ENCODE measurements around the gene TOMM20. TPM values are rescaled to one million over a fixed set of nuclear protein-coding genes. Genes with fewer than 3 reads are reported as not detected.
"Not testable (repeated sequence)": the region's sequence is repeated elsewhere in the genome, so short reads cannot be mapped to it uniquely, and the experiment has no call there.

TOMM20 gene
- polyA plus RNA-seq, 4 donors: 44.1 to 199 (median 76.6) TPM

GRCh38 chr1:235095938-235096562 lies 32.6 kb downstream of the TOMM20 start:
- H3K27me3 ChIP-seq (ENCODE audit: control insufficient read depth in 3 of 3, insufficient read depth in 3 of 3, low read length in 3 of 3): no peaks in the 10 kb centered on the region
- peaks cover 0 to 14% (median 0%) of the 10 kb centered on the region in 3 donors for H3K4me1 ChIP-seq (ENCODE audit: control insufficient read depth in 3 of 3, insufficient read depth in 2 of 3, low read depth in 1 of 3, low read length in 2 of 3)
- no peaks in the 10 kb centered on the region for H3K9me3 ChIP-seq (ENCODE audit: control insufficient read depth in 2 of 2, insufficient read depth in 1 of 2, low read depth in 1 of 2, low read length in 1 of 2)
- DNase-seq: no peak
- H3K36me3 ChIP-seq (ENCODE audit: control insufficient read depth in 3 of 3, insufficient read depth in 2 of 3, low read depth in 1 of 3, low read length in 3 of 3): no peaks in the 10 kb centered on the region
- no peak for FAIRE-seq
- no peak overlapping the region for H3K4me3 ChIP-seq (ENCODE audit: low read depth in 1 of 3, low read length in 3 of 3)
- no peak overlapping the region for H3K27ac ChIP-seq (ENCODE audit: low read depth in 1 of 3, low read length in 2 of 3)
- 76 to 79% (median 78%) methylated on average over 6 of the region's 6 CpGs for WGBS, 3 donors

- 27 to 34% (median 34%) methylated on average over 24 of the region's 24 CpGs for WGBS, 3 donors
- Histone ChIP-seq H3K4me3 (ENCODE audit: low read depth in 1 of 3, low read length in 3 of 3) (peak overlapping the region in 1 of 3 donors; percentile 34), H3K4me1 (ENCODE audit: control insufficient read depth in 3 of 3, insufficient read depth in 2 of 3, low read depth in 1 of 3, low read length in 2 of 3) (peaks cover 0 to 14% (median 0%) of the 10 kb centered on the region in 3 donors), H3K36me3 (ENCODE audit: control insufficient read depth in 3 of 3, insufficient read depth in 2 of 3, low read depth in 1 of 3, low read length in 3 of 3) (no peaks in the 10 kb centered on the region), H3K9me3 (ENCODE audit: control insufficient read depth in 2 of 2, insufficient read depth in 1 of 2, low read depth in 1 of 2, low read length in 1 of 2) (no peaks in the 10 kb centered on the region), H3K27ac (ENCODE audit: low read depth in 1 of 3, low read length in 2 of 3) (no peak overlapping the region), H3K27me3 (ENCODE audit: control insufficient read depth in 3 of 3, insufficient read depth in 3 of 3, low read length in 3 of 3) (no peaks in the 10 kb centered on the region)
- FAIRE-seq: no peak
- peak; percentile 69 to 84 for DNase-seq
Observed at GRCh38 chr1:235093696-235094592, 34.7 kb downstream of the TOMM20 start.

GRCh38 chr1:235093013-235093695 lies 35.5 kb downstream of the TOMM20 start:
- Histone ChIP-seq H3K4me3 (ENCODE audit: low read depth in 1 of 3, low read length in 3 of 3) (peak overlapping the region in 1 of 3 donors; percentile 34), H3K27me3 (ENCODE audit: control insufficient read depth in 3 of 3, insufficient read depth in 3 of 3, low read length in 3 of 3) (no peaks in the 10 kb centered on the region), H3K4me1 (ENCODE audit: control insufficient read depth in 3 of 3, insufficient read depth in 2 of 3, low read depth in 1 of 3, low read length in 2 of 3) (peaks cover 0 to 14% (median 0%) of the 10 kb centered on the region in 3 donors), H3K9me3 (ENCODE audit: control insufficient read depth in 2 of 2, insufficient read depth in 1 of 2, low read depth in 1 of 2, low read length in 1 of 2) (no peaks in the 10 kb centered on the region), H3K36me3 (ENCODE audit: control insufficient read depth in 3 of 3, insufficient read depth in 2 of 3, low read depth in 1 of 3, low read length in 3 of 3) (no peaks in the 10 kb centered on the region), H3K27ac (ENCODE audit: low read depth in 1 of 3, low read length in 2 of 3) (no peak overlapping the region)
- FAIRE-seq (no peak), DNase-seq (peak; percentile 57 to 69)
- 16 to 40% (median 32%) methylated on average over 27 of the region's 27 CpGs for WGBS, 3 donors

- FAIRE-seq: not testable (repeated sequence)
- 91 to 97% (median 94%) methylated on average over 13 to 14 of the region's 14 CpGs for WGBS, 3 donors
Observed at GRCh38 chr1:235092415-235092814, 36.2 kb downstream of the TOMM20 start.

GRCh38 chr1:235092045-235092406 lies 36.6 kb downstream of the TOMM20 start:
- H3K27me3 ChIP-seq (ENCODE audit: control insufficient read depth in 3 of 3, insufficient read depth in 3 of 3, low read length in 3 of 3); H3K4me3 ChIP-seq (ENCODE audit: low read depth in 1 of 3, low read length in 3 of 3); FAIRE-seq; H3K27ac ChIP-seq (ENCODE audit: low read depth in 1 of 3, low read length in 2 of 3); DNase-seq; H3K9me3 ChIP-seq (ENCODE audit: control insufficient read depth in 2 of 2, insufficient read depth in 1 of 2, low read depth in 1 of 2, low read length in 1 of 2); H3K36me3 ChIP-seq (ENCODE audit: control insufficient read depth in 3 of 3, insufficient read depth in 2 of 3, low read depth in 1 of 3, low read length in 3 of 3): not testable (repeated sequence)
- WGBS, 3 donors: 91 to 96% (median 96%) methylated on average over 8 of the region's 8 CpGs
- H3K4me1 ChIP-seq (ENCODE audit: control insufficient read depth in 3 of 3, insufficient read depth in 2 of 3, low read depth in 1 of 3, low read length in 2 of 3): peaks cover 0 to 14% (median 0%) of the 10 kb centered on the region in 3 donors

More at GRCh38 chr1:235092415-235092814, 36.2 kb downstream of the TOMM20 start:
- H3K4me3 ChIP-seq (ENCODE audit: low read depth in 1 of 3, low read length in 3 of 3); H3K36me3 ChIP-seq (ENCODE audit: control insufficient read depth in 3 of 3, insufficient read depth in 2 of 3, low read depth in 1 of 3, low read length in 3 of 3); H3K27ac ChIP-seq (ENCODE audit: low read depth in 1 of 3, low read length in 2 of 3); DNase-seq; H3K9me3 ChIP-seq (ENCODE audit: control insufficient read depth in 2 of 2, insufficient read depth in 1 of 2, low read depth in 1 of 2, low read length in 1 of 2); H3K27me3 ChIP-seq (ENCODE audit: control insufficient read depth in 3 of 3, insufficient read depth in 3 of 3, low read length in 3 of 3): not testable (repeated sequence)
- H3K4me1 ChIP-seq (ENCODE audit: control insufficient read depth in 3 of 3, insufficient read depth in 2 of 3, low read depth in 1 of 3, low read length in 2 of 3): peaks cover 0 to 14% (median 0%) of the 10 kb centered on the region in 3 donors

- H3K9me3 ChIP-seq (ENCODE audit: control insufficient read depth in 2 of 2, insufficient read depth in 1 of 2, low read depth in 1 of 2, low read length in 1 of 2); DNase-seq; H3K4me3 ChIP-seq (ENCODE audit: low read depth in 1 of 3, low read length in 3 of 3); H3K27ac ChIP-seq (ENCODE audit: low read depth in 1 of 3, low read length in 2 of 3); H3K27me3 ChIP-seq (ENCODE audit: control insufficient read depth in 3 of 3, insufficient read depth in 3 of 3, low read length in 3 of 3); H3K36me3 ChIP-seq (ENCODE audit: control insufficient read depth in 3 of 3, insufficient read depth in 2 of 3, low read depth in 1 of 3, low read length in 3 of 3); FAIRE-seq: not testable (repeated sequence)
- H3K4me1 ChIP-seq (ENCODE audit: control insufficient read depth in 3 of 3, insufficient read depth in 2 of 3, low read depth in 1 of 3, low read length in 2 of 3): peaks cover 0 to 14% (median 0%) of the 10 kb centered on the region in 3 donors
- 90 to 96% (median 94%) methylated on average over 20 of the region's 20 CpGs for WGBS, 3 donors
Observed at GRCh38 chr1:235091319-235092044, 37.2 kb downstream of the TOMM20 start.

- no peak overlapping the region for H3K27ac ChIP-seq (ENCODE audit: low read depth in 1 of 3, low read length in 2 of 3)
Observed at GRCh38 chr1:235090406-235091069, 38.1 kb downstream of the TOMM20 start.

More at GRCh38 chr1:235090406-235091069, 38.1 kb downstream of the TOMM20 start:
- peaks cover 0 to 14% (median 0%) of the 10 kb centered on the region in 3 donors for H3K4me1 ChIP-seq (ENCODE audit: control insufficient read depth in 3 of 3, insufficient read depth in 2 of 3, low read depth in 1 of 3, low read length in 2 of 3)
- no peaks in the 10 kb centered on the region for H3K36me3 ChIP-seq (ENCODE audit: control insufficient read depth in 3 of 3, insufficient read depth in 2 of 3, low read depth in 1 of 3, low read length in 3 of 3)
- no peak for FAIRE-seq
- H3K4me3 ChIP-seq (ENCODE audit: low read depth in 1 of 3, low read length in 3 of 3): no peak overlapping the region
- no peaks in the 10 kb centered on the region for H3K27me3 ChIP-seq (ENCODE audit: control insufficient read depth in 3 of 3, insufficient read depth in 3 of 3, low read length in 3 of 3)
- no peak for DNase-seq
- 77 to 89% (median 85%) methylated on average over 20 of the region's 20 CpGs for WGBS, 3 donors
- no peaks in the 10 kb centered on the region for H3K9me3 ChIP-seq (ENCODE audit: control insufficient read depth in 2 of 2, insufficient read depth in 1 of 2, low read depth in 1 of 2, low read length in 1 of 2)
